IMR-90 (cell line): ENCODE measurements around the gene ISG20. TPM values are rescaled to one million over a fixed set of nuclear protein-coding genes. Genes with fewer than 3 reads are reported as not detected.
A peak's percentile ranks its signal among the peaks of the same experiment; 100 is the strongest.

Experiments used
- ATAC-seq: fragments of 200-7000 bp; cut with Tn5 transposase; 2 replicates; pipeline ENCODE4 v1.9.1; 2020; ENCODE audit warnings: low read depth, mild to moderate bottlenecking, moderate library complexity
- BruUV-seq: library from RNA; stranded (reverse); fragments of 400-500 nt; replicated peaks from 2 replicates; lab custom pipeline; 2021; lab: Mats Ljungman, UMichigan
- CTCF ChIA-PET: fragments of 300-600 bp; formaldehyde crosslinking; extraction: SDS; loops from one replicate; lab custom pipeline; 2021; ENCODE audit warnings: antibody characterized with exemption; lab: Yijun Ruan, JAX
- POLR2A ChIA-PET: fragments of 300-600 bp; sonication (Branson Sonifier 250); formaldehyde crosslinking; loops from one replicate; lab custom pipeline; 2022; ENCODE audit warnings: antibody characterized with exemption; ENCODE audit not compliant: unreplicated experiment; lab: Charles Lee
- DNase-seq: peaks from one replicate; pipeline ENCODE4 v3.0.0; 2013
- H2AFZ ChIP-seq: replicated peaks from 2 replicates; pipeline ENCODE3; 2013; ENCODE audit warnings: low read length, mild to moderate bottlenecking; ENCODE audit not compliant: poor library complexity
- H2AK5ac ChIP-seq: 2 replicates; pipeline ENCODE4 v1.6.1; 2013; ENCODE audit warnings: low read depth, low read length, inconsistent platforms
- H2AK9ac ChIP-seq: replicated peaks from 2 replicates; pipeline ENCODE3; 2013; ENCODE audit warnings: mild to moderate bottlenecking, low read depth, low read length, moderate library complexity; ENCODE audit not compliant: poor library complexity
- H2BK120ac ChIP-seq: 2 replicates; pipeline ENCODE4 v1.6.1; 2013; ENCODE audit warnings: low read depth, low read length, inconsistent platforms
- H2BK15ac ChIP-seq: 3 replicates; pipeline ENCODE4 v1.6.1; 2013; ENCODE audit warnings: low read depth, low read length, inconsistent platforms
- H2BK20ac ChIP-seq: 2 replicates; pipeline ENCODE4 v1.6.1; 2013; ENCODE audit warnings: low read depth, mild to moderate bottlenecking, inconsistent platforms, low read length, moderate library complexity
- H2BK5ac ChIP-seq: 2 replicates; pipeline ENCODE4 v1.6.1; 2013; ENCODE audit warnings: mild to moderate bottlenecking, low read depth, low read length, inconsistent platforms; ENCODE audit not compliant: poor library complexity, severe bottlenecking
- H3K14ac ChIP-seq: replicated peaks from 2 replicates; pipeline ENCODE4 v1.6.1; 2013; ENCODE audit warnings: low read depth, low read length, inconsistent platforms
- H3K18ac ChIP-seq: 2 replicates; pipeline ENCODE4 v1.6.1; 2013; ENCODE audit warnings: low read depth, low read length, control low read depth
- H3K23ac ChIP-seq: 2 replicates; pipeline ENCODE4 v1.6.1; 2013; ENCODE audit warnings: low read depth, low read length, inconsistent platforms
- H3K27ac ChIP-seq: 2 replicates; pipeline ENCODE4 v1.5.1; 2013; ENCODE audit warnings: mild to moderate bottlenecking, control low read depth, low read length; ENCODE audit not compliant: insufficient read depth
- H3K27me3 ChIP-seq: 2 replicates; pipeline ENCODE4 v1.6.1; 2013; ENCODE audit warnings: low read length; ENCODE audit not compliant: control insufficient read depth, insufficient read depth
- H3K36me3 ChIP-seq: 2 replicates; pipeline ENCODE4 v1.6.1; 2013; ENCODE audit warnings: low read length, mixed read lengths; ENCODE audit not compliant: control insufficient read depth, insufficient read depth
- H3K4ac ChIP-seq: 2 replicates; pipeline ENCODE4 v1.6.1; 2013; ENCODE audit warnings: low read depth, low read length, inconsistent platforms
- H3K4me1 ChIP-seq: 2 replicates; pipeline ENCODE4 v1.6.1; 2013; ENCODE audit warnings: low read length, mixed read lengths; ENCODE audit not compliant: control insufficient read depth, insufficient read depth
- H3K4me2 ChIP-seq: 2 replicates; pipeline ENCODE4 v1.6.1; 2013; ENCODE audit warnings: low read depth, mild to moderate bottlenecking, control low read depth, low read length, moderate library complexity
- H3K4me3 ChIP-seq: 2 replicates; pipeline ENCODE4 v1.5.1; 2013; ENCODE audit warnings: low read depth, mild to moderate bottlenecking, control low read depth, low read length, moderate library complexity; ENCODE audit not compliant: insufficient read depth
- H3K56ac ChIP-seq: 2 replicates; pipeline ENCODE4 v1.6.1; 2013; ENCODE audit warnings: low read length, inconsistent platforms; ENCODE audit not compliant: insufficient read depth; ENCODE audit errors: extremely low read depth
- H3K79me1 ChIP-seq, 2 experiments: 2 replicates each; pipeline ENCODE4 v1.6.1; 2013; ENCODE audit warnings: low read length in 2 of 2, inconsistent platforms in 1 of 2, low read depth in 1 of 2
- H3K9ac ChIP-seq: 2 replicates; pipeline ENCODE4 v1.6.1; 2013; ENCODE audit warnings: low read depth, low read length, control low read depth
- H3K9me1 ChIP-seq: 2 replicates; pipeline ENCODE4 v1.6.1; 2013; ENCODE audit warnings: low read length, inconsistent platforms; ENCODE audit not compliant: insufficient read depth
- H3K9me3 ChIP-seq: 2 replicates; pipeline ENCODE4 v1.6.1; 2013; ENCODE audit warnings: low read length; ENCODE audit not compliant: control insufficient read depth, insufficient read depth
- H4K20me1 ChIP-seq: 2 replicates; pipeline ENCODE4 v1.6.1; 2013; ENCODE audit warnings: low read length, inconsistent platforms; ENCODE audit not compliant: insufficient read depth
- H4K5ac ChIP-seq: 2 replicates; pipeline ENCODE4 v1.6.1; 2013; ENCODE audit warnings: mild to moderate bottlenecking, low read depth, low read length, control low read depth
- H4K8ac ChIP-seq, 2 experiments: 2 replicates each; pipeline ENCODE4 v1.6.1; 2013; ENCODE audit warnings: low read depth in 2 of 2, low read length in 2 of 2, control low read depth in 1 of 2, inconsistent platforms in 1 of 2
- H4K91ac ChIP-seq: 2 replicates; pipeline ENCODE4 v1.6.1; 2013; ENCODE audit warnings: low read depth, low read length, inconsistent platforms; ENCODE audit not compliant: insufficient read depth
- BHLHE40 ChIP-seq: fragments of 150-350 bp; IDR thresholded peaks from 2 replicates; pipeline ENCODE4 v1.6.1; 2016; ENCODE audit warnings: mild to moderate bottlenecking, low read depth, low read length
- CEBPB ChIP-seq: IDR thresholded peaks from 2 replicates; pipeline ENCODE4 v1.6.1; 2012; ENCODE audit warnings: low read depth, low read length, improper control_type of control experiment
- CHD1 ChIP-seq: IDR thresholded peaks from 2 replicates; pipeline ENCODE4 v1.6.1; 2012; ENCODE audit warnings: low read depth, low read length, improper control_type of control experiment
- CTCF ChIP-seq: conservative IDR thresholded peaks from 2 replicates; pipeline ENCODE4 v1.5.1; 2012; ENCODE audit warnings: mild to moderate bottlenecking, low read depth, low read length, improper control_type of control experiment
- ELK1 ChIP-seq: fragments of 150-350 bp; IDR thresholded peaks from 2 replicates; pipeline ENCODE4 v1.6.1; 2016; ENCODE audit warnings: low read depth, mild to moderate bottlenecking, low read length, moderate library complexity, borderline replicate concordance
- FOS ChIP-seq: fragments of 150-350 bp; IDR thresholded peaks from 2 replicates; pipeline ENCODE4 v1.6.1; 2016; ENCODE audit warnings: low read depth, low read length
- MAFK ChIP-seq: IDR thresholded peaks from 2 replicates; pipeline ENCODE4 v1.6.1; 2012; ENCODE audit warnings: low read depth, low read length, improper control_type of control experiment
- MAZ ChIP-seq: IDR thresholded peaks from 2 replicates; pipeline ENCODE4 v1.6.1; 2012; ENCODE audit warnings: low read depth, mild to moderate bottlenecking, low read length, improper control_type of control experiment, moderate library complexity, borderline replicate concordance
- MXI1 ChIP-seq: IDR thresholded peaks from 2 replicates; pipeline ENCODE4 v1.6.1; 2012; ENCODE audit warnings: low read depth, mild to moderate bottlenecking, low read length, moderate library complexity, borderline replicate concordance
- NFE2L2 ChIP-seq: fragments of 150-350 bp; IDR thresholded peaks from 2 replicates; pipeline ENCODE4 v1.6.1; 2016; ENCODE audit warnings: low read depth, mild to moderate bottlenecking, low read length
- POLR2A ChIP-seq: IDR thresholded peaks from 2 replicates; pipeline ENCODE4 v1.6.1; 2012; ENCODE audit warnings: mild to moderate bottlenecking, low read depth, low read length
- RAD21 ChIP-seq: IDR thresholded peaks from 2 replicates; pipeline ENCODE4 v1.6.1; 2012; ENCODE audit warnings: low read length, improper control_type of control experiment
- RCOR1 ChIP-seq: IDR thresholded peaks from 2 replicates; pipeline ENCODE4 v1.6.1; 2012; ENCODE audit warnings: mild to moderate bottlenecking, low read length, improper control_type of control experiment; ENCODE audit not compliant: insufficient replicate concordance
- RFX5 ChIP-seq: IDR thresholded peaks from 2 replicates; pipeline ENCODE4 v1.8.0; 2012; ENCODE audit warnings: low read depth, mild to moderate bottlenecking, low read length, moderate library complexity
- SMC3 ChIP-seq: fragments of 150-350 bp; IDR thresholded peaks from 2 replicates; pipeline ENCODE4 v1.6.1; 2016; ENCODE audit warnings: low read depth, mild to moderate bottlenecking, antibody characterized with exemption, low read length, moderate library complexity
- USF2 ChIP-seq: fragments of 150-350 bp; IDR thresholded peaks from 2 replicates; pipeline ENCODE4 v1.6.1; 2017; ENCODE audit warnings: mild to moderate bottlenecking, antibody characterized with exemption, low read length, low read depth
- WGBS, 2 experiments: methylation state at CpG; one replicate each; pipeline versions ENCODE4 v1.1.5 to v1.1.7; 2013; ENCODE audit warnings: missing lambda C conversion rate in 2 of 2; ENCODE audit not compliant: insufficient read length in 1 of 2; ENCODE audit errors: extremely low coverage in 2 of 2; 5-methylcytosine and 5-hydroxymethylcytosine counted together
- dilution Hi-C: fragments of 300-500 bp; cut with HindIII; formaldehyde crosslinking; loops from one replicate; pipeline ENCODE4 v1.14.3; 2018; ENCODE audit warnings: low sequenced_read_pairs; ENCODE audit not compliant: unreplicated experiment
- in situ Hi-C: fragments of 300-500 bp; cut with MboI; formaldehyde crosslinking; loops from 3 replicates; pipeline ENCODE4 v1.14.3; 2019; ENCODE audit warnings: low sequenced_read_pairs, inconsistent platforms, mixed read lengths
- intact Hi-C: fragments of 100-400 bp; cut with micrococcal nuclease; formaldehyde crosslinking; loops from 2 replicates; pipeline ENCODE4 v1.10.0; 2022
- polyA plus RNA-seq, 3 experiments: library from polyadenylated mRNA; depleted of rRNA; stranded (reverse); fragments of >200 nt; gene quantifications; 2 replicates each; pipeline ENCODE4 v1.2.3, GENCODE V29; 2012; ENCODE audit warnings: low replicate concordance in 1 of 3
- total RNA-seq: library from RNA; depleted of rRNA; stranded (reverse); fragments of >200 nt; gene quantifications from 2 replicates; pipeline ENCODE4 v1.2.3, GENCODE V29; 2012

Gene ISG20
- total and polyA plus RNA-seq, 2 of the 4 experiments (the other 2 are of a cell fraction): 0.72 to 1.2 TPM

- peak overlapping the region; percentile 19; the same call in 1 of the 2 replicates for H4K5ac ChIP-seq
- H2BK5ac ChIP-seq: peak overlapping the region; percentile 30
- TF ChIP-seq CTCF (no peak), RCOR1 (no peak), POLR2A (no peak), FOS (peak; percentile 85), CEBPB (no peak), CHD1 (no peak), SMC3 (no peak), MXI1 (no peak), RAD21 (no peak), USF2 (peak; percentile 43), MAFK (no peak), RFX5 (no peak), MAZ (no peak), BHLHE40 (0 out of 2 replicates have a peak, but pooled peaks have one; percentile 25), ELK1 (no peak), NFE2L2 (no peak)
- no peak overlapping the region for H3K9ac ChIP-seq
- H2AK9ac ChIP-seq: peak overlapping the region; percentile 91
- H2AFZ ChIP-seq: peak overlapping the region; percentile 82
- in situ Hi-C loops: no loop called here
- H3K4me2 ChIP-seq: no peak overlapping the region
- BruUV-seq: no TSS peak
- ChIA-PET CTCF (interaction anchor here (1.0 kb wide), 1 partner anchor 11 kb away, joined by 3 read pairs; the partner anchor contains the start of gene ISG20), POLR2A (no interaction called here)
- dilution Hi-C loops: no loop called here
- peak overlapping the region; percentile 81; the same call in 1 of the 2 replicates for H2BK120ac ChIP-seq
- H4K20me1 ChIP-seq: no peaks in the 10 kb centered on the region
- no peak overlapping the region for H3K4me3 ChIP-seq
- H3K14ac ChIP-seq: peak overlapping the region; percentile 73; the same call in 1 of the 2 replicates
- 68% methylated on average over 6 of the region's 12 CpGs; no CpG with 5 or more reads in 1 of the 2 experiments for whole genome bisulfite sequencing, 2 experiments
- DNase-seq (peak; percentile 99), ATAC-seq (peak; percentile 75)
- peaks cover 15% of the 10 kb centered on the region for H3K4me1 ChIP-seq
- H3K4ac ChIP-seq: peak overlapping the region; percentile 91
- no peak overlapping the region for H3K56ac ChIP-seq
- H2AK5ac ChIP-seq: peak overlapping the region; percentile 97
- H4K91ac ChIP-seq: peak overlapping the region; percentile 44; the same call in 1 of the 2 replicates
- H2BK20ac ChIP-seq: peak overlapping the region; percentile 87
- peak overlapping the region; percentile 80; the same call in 1 of the 2 replicates for H3K23ac ChIP-seq
- intact Hi-C loops: no loop called here
- no peaks in the 10 kb centered on the region for H3K27me3 ChIP-seq
- peak overlapping the region; percentile 1 to 56; a peak in 1 of 4 replicates for H4K8ac ChIP-seq
- peaks cover 15% of the 10 kb centered on the region for H3K9me1 ChIP-seq
- no peaks in the 10 kb centered on the region for H3K79me1 ChIP-seq
- no peaks in the 10 kb centered on the region for H3K9me3 ChIP-seq
- 0 out of 3 replicates have a peak overlapping the region, but pooled peaks have one; percentile 35 for H2BK15ac ChIP-seq
- H3K27ac ChIP-seq: peak overlapping the region; percentile 28
- H3K36me3 ChIP-seq: no peaks in the 10 kb centered on the region
- peak overlapping the region; percentile 24; the same call in 1 of the 2 replicates for H3K18ac ChIP-seq
Observed at GRCh38 chr15:88649286-88649733, 10.5 kb downstream of the ISG20 start.
